ENCODE results near the gene USP21.
"Not testable (repeated sequence)": the region's sequence is repeated elsewhere in the genome, so short reads cannot be mapped to it uniquely, and the experiment has no call there.

USP21 gene, protein sequence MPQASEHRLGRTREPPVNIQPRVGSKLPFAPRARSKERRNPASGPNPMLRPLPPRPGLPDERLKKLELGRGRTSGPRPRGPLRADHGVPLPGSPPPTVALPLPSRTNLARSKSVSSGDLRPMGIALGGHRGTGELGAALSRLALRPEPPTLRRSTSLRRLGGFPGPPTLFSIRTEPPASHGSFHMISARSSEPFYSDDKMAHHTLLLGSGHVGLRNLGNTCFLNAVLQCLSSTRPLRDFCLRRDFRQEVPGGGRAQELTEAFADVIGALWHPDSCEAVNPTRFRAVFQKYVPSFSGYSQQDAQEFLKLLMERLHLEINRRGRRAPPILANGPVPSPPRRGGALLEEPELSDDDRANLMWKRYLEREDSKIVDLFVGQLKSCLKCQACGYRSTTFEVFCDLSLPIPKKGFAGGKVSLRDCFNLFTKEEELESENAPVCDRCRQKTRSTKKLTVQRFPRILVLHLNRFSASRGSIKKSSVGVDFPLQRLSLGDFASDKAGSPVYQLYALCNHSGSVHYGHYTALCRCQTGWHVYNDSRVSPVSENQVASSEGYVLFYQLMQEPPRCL

DNA sequence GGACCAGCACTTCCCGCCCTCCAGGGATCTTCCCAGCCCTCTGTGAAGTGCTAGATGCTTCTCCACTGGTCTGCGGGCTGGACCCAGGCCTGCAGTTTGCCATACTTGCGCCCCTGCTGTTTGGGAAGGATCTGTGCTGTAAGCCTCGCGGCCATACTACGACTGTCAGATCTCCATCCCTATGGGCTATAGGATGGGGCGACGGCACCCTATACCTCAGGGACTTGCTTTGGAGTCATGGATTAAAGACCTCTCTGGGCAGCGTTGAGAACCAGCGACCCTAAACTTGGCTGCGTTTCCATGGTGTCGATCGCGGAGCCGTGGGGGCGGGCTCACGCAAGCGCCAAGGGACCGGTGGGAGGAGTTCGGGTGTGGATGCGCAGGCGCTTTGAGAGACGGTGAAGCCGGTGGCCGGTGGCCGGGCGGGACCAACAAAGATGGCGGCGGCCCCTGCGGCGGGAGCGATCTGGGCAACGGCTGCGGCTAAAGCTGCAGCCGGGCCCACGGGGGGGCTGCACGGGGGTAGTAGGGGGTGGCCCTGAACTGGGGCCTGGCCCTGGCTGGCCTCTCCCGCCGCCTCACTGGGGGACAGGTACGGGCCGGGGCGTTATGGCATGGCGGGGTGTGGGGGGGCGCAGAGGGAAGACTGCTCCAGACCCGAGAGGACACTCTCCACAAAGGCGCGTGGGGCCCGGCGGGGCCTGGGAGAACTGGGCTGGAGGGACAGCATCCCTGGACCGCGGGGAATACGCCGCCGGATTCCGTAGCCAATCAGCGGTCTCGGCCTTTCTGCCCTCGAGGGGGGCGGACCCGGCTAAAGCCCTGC lies at the start of gene USP21:
TSS of gene USP21 (plus strand) at position 414 of the 826 bp plus-strand sequence. CDS start 1,141 bp downstream, outside the sequence.
- DNase-seq: peak; percentile 95

DNA sequence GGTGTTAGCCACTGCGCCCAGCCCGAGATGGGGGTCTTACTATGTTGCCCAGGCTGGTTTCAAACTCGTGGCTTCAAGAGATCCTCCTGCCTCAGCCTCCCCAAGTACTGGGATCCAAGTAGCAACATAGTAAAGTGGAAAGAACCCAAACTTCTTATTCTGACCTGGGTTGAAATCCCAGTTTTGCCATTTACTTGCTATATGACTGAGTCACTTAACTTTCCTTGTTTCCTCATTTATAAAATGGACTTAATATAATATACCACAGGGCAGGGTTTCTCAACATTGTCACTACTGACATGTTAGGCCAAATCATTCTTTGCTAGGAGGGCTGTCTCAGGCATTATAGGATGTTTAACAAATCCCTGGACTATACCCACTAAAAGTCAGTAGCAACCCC lies 48.2 kb upstream of the USP21 start:
- no peak for DNase-seq

- no peak for DNase-seq
Observed at GRCh38 chr1:161111527-161111926, 47.8 kb upstream of the USP21 start.

- DNase-seq: no peak
Observed at GRCh38 chr1:161113915-161114314, 45.4 kb upstream of the USP21 start.

GRCh38 chr1:161114556-161114955 lies 44.7 kb upstream of the USP21 start:
- DNase-seq: no peak

GRCh38 chr1:161115132-161115711 lies 44.1 kb upstream of the USP21 start:
- DNase-seq: no peak

DNA sequence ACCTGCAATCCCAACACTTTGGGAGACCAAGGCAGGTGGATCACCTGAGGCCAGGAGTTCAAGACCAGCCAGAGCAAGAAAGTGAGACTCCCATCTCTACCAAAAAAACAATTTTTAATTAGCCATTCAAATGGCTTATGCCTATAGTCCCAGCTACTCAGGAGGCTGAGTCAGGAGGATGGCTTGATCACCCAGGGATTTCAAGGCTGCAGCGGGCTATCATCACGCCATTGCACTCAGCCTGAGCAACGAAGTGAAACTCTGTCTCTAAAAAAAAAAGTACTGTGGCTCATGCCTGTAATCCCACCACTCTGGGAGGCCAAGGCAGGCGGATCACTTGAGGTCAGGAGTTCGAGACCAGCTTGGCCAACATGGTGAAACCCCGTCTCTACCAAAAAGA lies 43.3 kb upstream of the USP21 start:
- DNase-seq: not testable (repeated sequence)

DNA sequence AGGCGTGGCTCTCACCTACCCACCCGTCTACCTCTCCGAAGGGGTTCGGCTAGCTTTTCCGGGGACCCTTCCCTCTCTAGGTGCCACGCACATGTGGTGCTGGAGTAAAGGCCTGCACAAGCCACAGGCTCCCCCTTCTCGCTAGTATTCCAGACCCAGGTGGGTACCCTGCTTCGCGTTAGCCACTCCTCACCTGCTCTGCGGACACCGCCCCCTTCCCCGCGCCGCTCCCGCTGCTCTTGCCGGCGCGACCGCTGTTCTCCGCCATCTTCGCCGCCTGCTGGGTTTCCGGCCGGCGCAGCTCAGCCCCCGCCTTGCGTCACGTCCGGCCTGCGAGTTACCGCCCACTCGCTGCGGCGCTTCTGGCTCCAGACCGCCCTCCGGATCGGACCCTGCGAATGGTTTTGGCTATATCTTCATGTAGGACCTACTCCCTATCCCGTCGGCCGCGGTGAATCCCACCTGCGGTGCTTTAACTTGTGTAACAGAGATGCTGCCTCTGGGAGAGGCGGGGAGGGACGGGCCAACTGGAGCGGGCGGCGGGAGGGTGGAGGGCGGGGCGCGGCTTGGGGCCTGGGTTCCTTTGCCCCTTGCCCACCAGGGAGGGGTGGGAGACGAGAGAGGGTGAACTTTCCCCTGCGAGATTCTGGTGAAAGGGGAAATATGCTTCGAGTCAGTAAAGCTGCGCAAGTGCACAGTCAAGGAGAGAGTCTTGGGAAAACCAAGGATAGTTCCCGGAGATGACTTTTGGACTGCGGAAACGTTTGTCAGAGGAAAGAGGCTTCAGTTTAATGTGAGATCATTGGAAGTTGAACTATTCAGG lies 41.3 kb upstream of the USP21 start, which contains the start of the genes NIT1 and PFDN2:
TSS of gene NIT1 (plus strand) at position 347 of the 823 bp plus-strand sequence. CDS start at position 419, 72 bp downstream.
TSS of gene PFDN2 (minus strand) at position 279 of the 823 bp plus-strand sequence. CDS start at position 268, 11 bp downstream.
- DNase-seq: peak; percentile 94

DNA sequence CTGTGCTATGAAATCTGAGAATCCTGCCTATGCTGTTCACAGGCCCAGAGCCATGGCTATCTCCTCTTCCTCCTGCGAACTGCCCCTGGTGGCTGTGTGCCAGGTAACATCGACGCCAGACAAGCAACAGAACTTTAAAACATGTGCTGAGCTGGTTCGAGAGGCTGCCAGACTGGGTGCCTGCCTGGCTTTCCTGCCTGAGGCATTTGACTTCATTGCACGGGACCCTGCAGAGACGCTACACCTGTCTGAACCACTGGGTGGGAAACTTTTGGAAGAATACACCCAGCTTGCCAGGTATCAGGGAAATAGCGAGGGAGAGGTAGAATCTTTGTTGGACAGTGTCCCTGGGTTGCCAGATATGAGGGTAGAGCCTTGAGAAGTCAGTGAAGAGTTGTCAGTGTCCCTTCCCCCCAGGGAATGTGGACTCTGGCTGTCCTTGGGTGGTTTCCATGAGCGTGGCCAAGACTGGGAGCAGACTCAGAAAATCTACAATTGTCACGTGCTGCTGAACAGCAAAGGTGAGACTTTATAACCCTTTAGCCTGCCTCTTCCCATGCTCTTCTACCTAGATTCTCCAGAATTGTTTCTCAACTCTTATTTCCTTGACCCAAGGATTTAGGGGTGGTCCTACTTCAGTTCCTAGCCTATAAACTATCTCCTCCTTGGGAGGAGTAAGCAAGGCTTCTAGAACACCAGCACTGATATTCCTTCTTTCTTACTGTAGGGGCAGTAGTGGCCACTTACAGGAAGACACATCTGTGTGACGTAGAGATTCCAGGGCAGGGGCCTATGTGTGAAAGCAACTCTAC lies 40.0 kb upstream of the USP21 start:
- no peak for DNase-seq

DNA sequence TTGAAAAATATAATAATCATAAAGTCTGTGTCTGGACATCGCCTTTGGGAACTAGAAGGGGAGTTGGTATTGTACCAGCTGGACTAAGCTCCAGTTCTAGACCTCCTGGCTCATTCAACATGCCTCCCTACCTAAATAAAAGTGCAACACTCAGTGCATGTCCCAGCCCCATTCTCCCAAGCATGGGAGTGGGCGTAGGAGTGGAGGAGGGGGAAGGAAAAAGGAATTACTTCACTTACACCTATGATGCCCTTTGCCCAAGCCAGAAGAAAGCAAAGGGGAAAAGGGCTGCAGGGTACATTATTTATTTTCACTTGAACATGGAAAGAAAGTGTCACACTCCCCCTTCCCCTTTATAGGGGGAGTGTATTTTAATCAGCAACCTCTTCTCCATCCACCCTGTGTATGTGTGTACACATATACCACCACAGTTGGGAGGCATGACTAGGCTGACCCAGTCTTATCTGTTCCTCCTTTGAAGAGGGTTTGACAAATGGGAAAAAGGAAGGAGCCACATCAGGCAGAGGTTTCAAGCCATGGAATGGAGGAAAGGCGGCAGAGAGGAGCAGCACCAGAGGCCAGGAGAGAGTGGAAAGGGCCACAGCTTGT lies 38.2 kb upstream of the USP21 start:
- DNase-seq: no peak

DNA sequence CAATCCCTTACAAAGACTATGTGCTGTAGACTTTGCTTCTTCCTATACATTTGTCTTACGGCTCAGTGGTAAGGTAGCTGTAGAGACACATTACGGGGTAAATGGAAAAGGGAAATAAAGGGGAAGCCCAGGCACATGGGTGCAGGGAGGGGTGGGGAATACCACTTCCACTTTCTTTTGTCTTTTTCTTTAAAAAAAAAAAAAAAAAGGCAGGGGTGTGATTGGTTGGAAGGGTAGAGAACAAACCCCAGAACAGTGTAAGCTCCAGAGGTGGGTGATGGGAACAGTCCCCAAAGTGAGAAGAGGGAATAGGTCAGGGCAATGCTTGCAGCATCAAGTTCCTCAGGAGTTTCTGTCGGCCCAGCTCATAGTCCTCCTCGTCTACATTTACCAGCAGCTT lies 37.5 kb upstream of the USP21 start:
- no peak for DNase-seq

DNA sequence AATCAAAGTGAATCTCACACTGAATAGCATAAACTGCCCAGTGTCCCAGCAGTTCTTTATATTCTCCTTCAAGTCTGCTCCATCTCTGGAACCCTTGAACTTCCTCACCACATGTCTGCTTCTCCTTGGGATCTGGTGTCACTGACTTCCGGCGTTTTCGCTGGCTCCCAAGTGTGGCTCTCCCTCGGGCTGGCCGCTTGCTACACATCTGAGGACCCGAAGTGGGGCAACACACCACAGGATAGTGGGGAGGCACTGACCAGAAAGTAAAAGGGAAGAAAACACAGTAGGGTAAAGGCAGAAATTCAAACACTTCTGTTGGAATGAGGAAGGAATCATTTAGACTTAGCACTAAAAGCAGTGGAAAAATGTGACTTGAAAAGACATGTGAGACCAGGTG lies 36.3 kb upstream of the USP21 start:
- DNase-seq: no peak

DNA sequence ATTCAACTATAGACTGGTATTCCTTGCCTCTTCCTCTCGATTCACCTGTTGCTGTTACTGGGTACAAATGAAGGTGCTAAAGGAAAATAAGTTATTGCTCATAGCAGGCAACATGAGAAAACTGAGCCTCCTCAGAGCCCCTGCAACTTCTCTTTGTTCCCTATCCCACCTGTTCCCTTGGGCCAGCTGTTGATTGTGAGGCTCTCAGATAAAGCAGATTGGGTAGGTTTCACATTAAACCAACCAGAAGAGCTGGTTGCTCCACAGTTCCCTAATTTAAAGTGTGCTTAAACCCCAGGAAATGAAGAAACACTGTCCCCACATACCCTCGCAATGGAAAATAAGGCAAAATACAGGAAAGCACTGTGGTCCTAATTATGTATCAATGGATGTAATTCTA lies 31.7 kb upstream of the USP21 start:
- DNase-seq: no peak

- DNase-seq: no peak
Observed at GRCh38 chr1:161128591-161129420, 30.5 kb upstream of the USP21 start.

GRCh38 chr1:161130266-161130665 lies 29.0 kb upstream of the USP21 start:
- DNase-seq: no peak

DNA sequence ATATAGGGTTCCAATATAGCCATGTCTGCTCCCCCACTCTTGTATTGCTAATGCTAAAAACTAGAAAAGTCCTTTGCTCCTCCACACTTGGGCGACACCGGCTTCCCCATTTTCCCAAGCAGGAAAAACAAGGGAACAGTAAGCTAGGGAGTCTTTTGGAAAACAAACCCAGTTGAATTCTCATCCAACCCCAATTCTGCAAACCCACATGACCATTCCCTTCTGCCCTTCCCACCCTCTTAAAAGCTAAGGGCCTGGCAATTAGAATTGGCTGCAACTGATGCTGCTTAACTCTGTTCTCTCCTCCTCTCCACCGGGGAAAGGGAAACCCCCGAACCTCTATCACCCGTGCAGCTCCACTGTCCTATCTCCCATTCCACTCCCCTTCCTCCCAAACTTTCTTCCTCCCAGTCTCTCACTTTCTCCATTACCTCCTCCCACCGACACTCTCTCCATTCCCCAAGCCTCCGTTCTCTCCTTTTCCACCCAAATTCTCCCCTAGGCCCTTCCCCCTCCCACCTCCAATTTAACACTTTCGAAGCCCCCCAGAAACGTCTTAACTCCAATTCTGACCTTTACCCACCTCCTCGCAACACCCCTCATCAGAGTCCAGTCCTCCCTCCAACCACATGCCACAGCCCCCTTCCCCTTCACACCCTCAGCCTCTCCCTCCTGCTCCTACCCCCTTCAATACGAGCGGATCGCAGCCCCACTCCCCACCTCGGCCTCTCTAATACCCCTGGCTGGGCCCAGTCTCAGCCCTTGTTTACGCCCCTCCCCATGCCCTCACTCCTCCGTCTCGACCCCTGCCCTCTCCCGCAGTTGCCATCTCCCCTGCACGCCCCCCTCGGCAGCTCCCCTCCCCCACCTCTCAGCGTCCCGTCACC lies 27.5 kb upstream of the USP21 start:
- no peak for DNase-seq

DNA sequence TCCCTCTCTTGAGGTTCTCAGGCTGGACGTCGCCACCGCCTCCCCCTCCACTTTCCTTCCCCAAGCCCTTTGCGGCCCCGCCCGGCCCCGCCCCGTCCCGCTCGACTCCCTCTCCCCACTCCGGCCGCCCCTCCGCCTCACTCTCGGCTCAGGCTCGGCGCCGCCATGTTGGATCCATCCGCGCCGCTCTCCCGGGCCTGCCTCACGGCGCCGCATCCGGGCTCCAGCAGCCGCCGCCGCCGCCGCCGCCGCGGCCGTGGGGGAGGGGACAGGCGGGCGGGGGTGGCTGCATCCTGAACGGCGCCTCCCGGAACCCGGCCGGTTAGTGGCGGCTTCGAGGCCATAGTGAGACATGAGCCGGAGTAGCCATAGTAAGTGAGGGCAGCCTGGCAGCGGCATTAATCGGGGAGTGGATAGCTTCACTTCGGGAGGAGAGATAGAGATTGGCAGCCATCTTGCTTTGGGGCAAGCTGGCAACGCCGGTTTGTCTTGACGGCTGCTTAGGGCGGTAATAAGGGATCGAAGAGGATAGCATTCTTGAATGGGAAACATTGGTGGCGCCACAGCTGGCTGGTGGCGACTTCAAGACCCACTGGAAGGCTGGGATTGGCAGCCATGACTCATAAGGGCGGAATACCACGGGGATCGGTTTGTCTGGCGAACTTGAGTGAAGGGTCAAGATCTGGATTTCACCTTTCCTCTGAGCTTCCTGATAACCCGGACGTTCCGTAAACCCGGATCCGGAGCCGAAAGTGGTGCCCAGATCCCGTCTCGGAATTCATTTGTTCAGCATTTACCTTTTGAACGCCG lies 26.7 kb upstream of the USP21 start, which contains the start of gene DEDD:
TSS of gene DEDD (minus strand) at position 258 of the 810 bp plus-strand sequence. CDS start 8,205 bp downstream, outside the sequence.
- peak; percentile 97 for DNase-seq
